SK-N-SH treated with all-trans-retinoic acid at 6 μM for 48 hours (cell line): Measurements from ENCODE around the gene B3GALT5.

Experiments
- ATAC-seq: fragments of 200-7000 bp; cut with Tn5 transposase; 3 replicates; pipeline ENCODE4 v1.9.1; 2020; ENCODE audit warnings: mild to moderate bottlenecking, moderate library complexity
- ARNTL ChIP-seq: fragments of 450-650 bp; formaldehyde crosslinking; IDR thresholded peaks from 2 replicates; pipeline ENCODE4 v1.5.0; 2020; ENCODE audit warnings: low read depth, mild to moderate bottlenecking, moderate library complexity, borderline replicate concordance
- BACH2 ChIP-seq: fragments of 250-450 bp; sonication (Bioruptor Pico); IDR thresholded peaks from 2 replicates; pipeline ENCODE4 v1.9.0; 2021; ENCODE audit warnings: mild to moderate bottlenecking, borderline replicate concordance
- CREB5 ChIP-seq: fragments of 250-450 bp; sonication (Bioruptor Pico); IDR thresholded peaks from 2 replicates; pipeline ENCODE4 v1.5.1; 2020; ENCODE audit warnings: low read depth, mild to moderate bottlenecking, moderate library complexity
- CSDC2 ChIP-seq: fragments of 250-450 bp; sonication (Bioruptor Pico); IDR thresholded peaks from 2 replicates; pipeline ENCODE4 v1.5.0; 2020; ENCODE audit warnings: mild to moderate bottlenecking, moderate library complexity
- ESRRG ChIP-seq: fragments of 250-450 bp; sonication (Bioruptor Pico); IDR thresholded peaks from 2 replicates; pipeline ENCODE4 v1.6.1; 2021; ENCODE audit warnings: mild to moderate bottlenecking
- GLIS3 ChIP-seq: fragments of 250-450 bp; sonication (Bioruptor Pico); IDR thresholded peaks from 2 replicates; pipeline ENCODE4 v1.5.0; 2020; ENCODE audit warnings: mild to moderate bottlenecking, moderate library complexity
- ISL1 ChIP-seq: fragments of 250-450 bp; sonication (Bioruptor Pico); IDR thresholded peaks from 2 replicates; pipeline ENCODE4 v2.1.2; 2022; ENCODE audit warnings: mild to moderate bottlenecking, moderate library complexity
- OSR1 ChIP-seq: fragments of 250-450 bp; sonication (Bioruptor Pico); IDR thresholded peaks from 2 replicates; pipeline ENCODE4 v1.8.0; 2022; ENCODE audit warnings: moderate library complexity, mild to moderate bottlenecking, inconsistent platforms
- POU6F1 ChIP-seq: fragments of 250-450 bp; sonication (Bioruptor Pico); IDR thresholded peaks from 2 replicates; pipeline ENCODE4 v1.8.0; 2021; ENCODE audit warnings: low read depth, mild to moderate bottlenecking, moderate library complexity, borderline replicate concordance
- RARB ChIP-seq: fragments of 250-450 bp; sonication (Bioruptor Pico); IDR thresholded peaks from 2 replicates; pipeline ENCODE4 v1.8.0; 2021; ENCODE audit warnings: mild to moderate bottlenecking, moderate library complexity
- SNAI2 ChIP-seq: fragments of 250-450 bp; sonication (Bioruptor Pico); IDR thresholded peaks from 2 replicates; pipeline ENCODE4 v1.5.0; 2020; ENCODE audit warnings: mild to moderate bottlenecking, moderate library complexity
- TCF4 ChIP-seq: fragments of 250-450 bp; sonication (Bioruptor Pico); IDR thresholded peaks from 2 replicates; pipeline ENCODE4 v1.8.0; 2021; ENCODE audit warnings: mild to moderate bottlenecking, moderate library complexity, borderline replicate concordance
- TOX ChIP-seq: fragments of 250-450 bp; sonication (Bioruptor Pico); IDR thresholded peaks from 2 replicates; pipeline ENCODE4 v1.8.0; 2021; ENCODE audit warnings: mild to moderate bottlenecking, moderate library complexity, borderline replicate concordance
- TSHZ2 ChIP-seq: fragments of 250-450 bp; sonication (Bioruptor Pico); IDR thresholded peaks from 2 replicates; pipeline ENCODE4 v1.5.0; 2020; ENCODE audit warnings: mild to moderate bottlenecking, moderate library complexity
- ZC3H10 ChIP-seq: fragments of 250-450 bp; sonication (Bioruptor Pico); IDR thresholded peaks from 2 replicates; pipeline ENCODE4 v1.5.1; 2021; ENCODE audit warnings: mild to moderate bottlenecking, moderate library complexity
- ZFP3 ChIP-seq: fragments of 250-450 bp; sonication (Bioruptor Pico); IDR thresholded peaks from 2 replicates; pipeline ENCODE4 v1.5.0; 2020; ENCODE audit warnings: mild to moderate bottlenecking, moderate library complexity
- ZNF70 ChIP-seq: fragments of 450-650 bp; formaldehyde crosslinking; IDR thresholded peaks from 2 replicates; pipeline ENCODE4 v1.5.0; 2020; ENCODE audit warnings: mild to moderate bottlenecking, moderate library complexity
- ZNF8 ChIP-seq: fragments of 450-650 bp; formaldehyde crosslinking; IDR thresholded peaks from 2 replicates; pipeline ENCODE4 v1.5.0; 2020; ENCODE audit warnings: mild to moderate bottlenecking, moderate library complexity

The B3GALT5 gene

GRCh38 chr21:39611551-39612190 is 1.1 kb upstream of the B3GALT5 start:
- no peak for TF ChIP-seq ZFP3
- TF ChIP-seq BACH2 (CRISPR knock-in tag): no peak
- no peak for TF ChIP-seq CREB5 (CRISPR knock-in tag)
- no peak for TF ChIP-seq GLIS3
- no peak for TF ChIP-seq ARNTL (CRISPR knock-in tag)
- no peak for TF ChIP-seq TSHZ2 (CRISPR knock-in tag)
- no peak for TF ChIP-seq ZC3H10 (CRISPR knock-in tag)
- TF ChIP-seq OSR1 (CRISPR knock-in tag): no peak
- no peak for ATAC-seq

GRCh38 chr21:39613041-39613934 is 548 bp downstream of the B3GALT5 start:
- ATAC-seq: no peak
- TF ChIP-seq CREB5 (CRISPR knock-in tag) (no peak), ZNF70 (CRISPR knock-in tag) (no peak), BACH2 (CRISPR knock-in tag) (no peak), TOX (CRISPR knock-in tag) (no peak), POU6F1 (CRISPR knock-in tag) (no peak), TCF4 (CRISPR knock-in tag) (no peak), ARNTL (CRISPR knock-in tag) (no peak), GLIS3 (no peak), ZNF8 (CRISPR knock-in tag) (no peak), ZFP3 (no peak), CSDC2 (CRISPR knock-in tag) (no peak), ESRRG (CRISPR knock-in tag) (no peak), ZC3H10 (CRISPR knock-in tag) (no peak)

GRCh38 chr21:39616211-39616772 is 3.6 kb downstream of the B3GALT5 start:
- no peak for TF ChIP-seq RARB (CRISPR knock-in tag)
- TF ChIP-seq TSHZ2 (CRISPR knock-in tag): no peak
- no peak for TF ChIP-seq GLIS3
- no peak for TF ChIP-seq ISL1 (CRISPR knock-in tag)
- TF ChIP-seq SNAI2 (CRISPR knock-in tag): no peak
- no peak for TF ChIP-seq ZC3H10 (CRISPR knock-in tag)
- ATAC-seq: no peak
